Measurements from ENCODE around the gene RAP1GAP2.

- TF ChIP-seq CTCF (IDR thresholded peaks at IDR 0.05) (no peak), POLR2A (IDR thresholded peaks at IDR 0.05) (no peak)
Measured at GRCh38 chr17:2847381-2848333, 51.4 kb downstream of the RAP1GAP2 start.

Measured in uterus (tissue), 2 donors.